Measurements from ENCODE around the gene SAP130.

SAP130 gene

GRCh38 chr2:128027801-128028667 is at the start of gene SAP130:
TSS of gene SAP130 (minus strand) at chr2:128028059. CDS start at chr2:128026292, 1,767 bp downstream.
- peak; percentile 98 for DNase-seq (ENCODE audit: low spot score)

GRCh38 chr2:128076461-128077106 is 48.7 kb upstream of the SAP130 start:
- DNase-seq (ENCODE audit: low spot score): no peak

DNA sequence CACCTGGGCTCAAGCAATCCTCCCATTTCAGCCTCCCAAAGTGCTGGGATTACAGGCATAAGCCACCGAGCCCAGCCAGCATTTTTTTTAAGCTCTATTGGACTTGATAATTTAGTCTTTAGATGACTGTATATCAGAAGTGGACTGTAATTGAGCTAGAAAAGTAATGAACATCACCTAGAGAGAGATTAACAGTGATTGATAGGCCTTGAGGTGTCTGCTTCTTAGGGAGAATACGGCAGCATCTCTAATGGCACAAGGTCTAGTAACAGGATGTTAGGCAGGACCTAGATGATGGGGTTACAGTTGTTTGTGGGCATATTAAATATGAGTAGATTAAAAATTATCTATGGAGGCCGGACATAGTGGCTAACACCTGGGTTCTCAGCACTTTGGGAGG is 45.4 kb upstream of the SAP130 start:
- no peak for DNase-seq (ENCODE audit: low spot score)

- no peak for DNase-seq (ENCODE audit: low spot score)
Observed at GRCh38 chr2:128069769-128070168, 41.9 kb upstream of the SAP130 start.

GRCh38 chr2:128064353-128064752 is 36.5 kb upstream of the SAP130 start:
- DNase-seq (ENCODE audit: low spot score): no peak

DNA sequence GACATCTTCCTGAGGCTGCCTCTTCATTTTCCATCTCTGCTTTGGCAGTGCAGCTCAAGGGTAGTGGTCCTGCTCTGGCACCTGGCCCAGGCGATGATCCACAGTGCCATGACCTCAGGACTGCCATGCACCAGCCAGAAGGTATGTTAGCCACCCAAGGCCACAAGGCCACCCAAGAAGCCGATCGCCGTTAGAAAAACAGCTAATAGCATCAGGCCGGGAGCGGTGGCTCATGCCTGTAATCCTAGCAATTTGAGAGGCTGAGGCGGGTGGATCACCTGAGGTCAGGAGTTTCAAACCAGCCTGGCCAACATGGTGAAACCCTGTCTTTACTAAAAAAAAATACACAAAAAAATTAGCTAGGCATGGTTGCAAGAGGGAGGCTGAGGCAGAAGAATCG is 34.7 kb upstream of the SAP130 start:
- no peak for DNase-seq (ENCODE audit: low spot score)

DNA sequence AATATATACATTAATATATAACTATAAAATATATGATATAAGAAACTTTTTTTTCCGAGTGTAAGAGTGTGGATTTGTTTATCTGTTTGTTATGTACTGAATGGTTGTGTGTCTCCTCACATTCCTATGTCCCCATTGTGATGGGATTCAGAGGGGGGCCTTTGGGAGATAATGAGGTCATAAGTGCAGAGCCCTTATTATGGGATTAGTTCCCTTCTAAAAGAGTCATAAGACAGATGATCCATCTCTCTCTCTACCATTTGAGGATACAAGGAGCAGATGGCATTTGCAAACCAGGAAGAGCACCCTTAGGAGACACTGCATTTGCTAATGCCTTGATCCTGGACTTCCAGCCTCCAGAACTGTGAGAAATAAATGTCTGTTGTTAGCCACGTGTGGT is 30.3 kb upstream of the SAP130 start:
- no peak for DNase-seq (ENCODE audit: low spot score)

DNA sequence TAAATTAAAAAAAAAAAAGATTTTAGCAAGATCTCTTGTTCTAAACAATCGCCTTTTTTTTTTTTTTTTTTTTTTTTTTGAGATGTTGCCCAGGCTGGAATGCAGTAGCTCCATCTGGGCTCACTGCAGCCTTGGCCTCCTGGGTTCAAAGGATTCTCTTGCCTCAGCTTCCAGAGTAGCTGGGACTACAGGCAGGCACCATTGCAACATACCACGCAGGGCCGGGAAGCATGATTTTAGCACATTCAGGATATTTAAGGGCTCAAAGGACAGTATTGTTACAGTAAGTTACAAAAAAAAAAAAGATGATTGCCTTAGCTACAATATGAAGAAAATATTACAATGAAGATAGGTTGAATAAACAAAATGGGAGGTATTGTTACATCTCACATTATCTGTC is 29.5 kb upstream of the SAP130 start:
- no peak for DNase-seq (ENCODE audit: low spot score)

- DNase-seq (ENCODE audit: low spot score): no peak
Observed at GRCh38 chr2:128054104-128054885, 26.4 kb upstream of the SAP130 start.

- DNase-seq (ENCODE audit: low spot score): no peak
Observed at GRCh38 chr2:128053331-128053730, 25.5 kb upstream of the SAP130 start.

DNA sequence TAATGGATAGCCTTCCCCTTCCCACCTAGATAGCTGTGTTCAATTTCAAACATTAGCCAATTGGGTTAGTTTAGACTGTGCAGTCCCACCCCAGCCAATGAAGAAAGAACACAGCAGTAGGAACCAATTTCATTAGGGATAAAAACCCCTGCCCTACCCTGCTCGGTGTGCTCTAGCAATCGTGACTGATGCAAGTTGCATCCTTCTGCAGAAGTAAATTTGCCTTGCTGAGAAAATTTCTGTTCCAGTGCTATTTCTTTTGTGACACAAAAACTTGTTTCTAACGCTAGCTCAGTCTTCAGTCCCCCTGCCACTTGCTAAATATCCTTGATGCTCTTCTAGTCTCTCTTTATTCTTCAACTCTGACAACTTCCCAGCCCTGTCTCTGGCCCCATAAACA is 15.2 kb upstream of the SAP130 start:
- DNase-seq (ENCODE audit: low spot score): no peak

GRCh38 chr2:128041561-128041960 is 13.7 kb upstream of the SAP130 start:
- DNase-seq (ENCODE audit: low spot score): no peak

DNA sequence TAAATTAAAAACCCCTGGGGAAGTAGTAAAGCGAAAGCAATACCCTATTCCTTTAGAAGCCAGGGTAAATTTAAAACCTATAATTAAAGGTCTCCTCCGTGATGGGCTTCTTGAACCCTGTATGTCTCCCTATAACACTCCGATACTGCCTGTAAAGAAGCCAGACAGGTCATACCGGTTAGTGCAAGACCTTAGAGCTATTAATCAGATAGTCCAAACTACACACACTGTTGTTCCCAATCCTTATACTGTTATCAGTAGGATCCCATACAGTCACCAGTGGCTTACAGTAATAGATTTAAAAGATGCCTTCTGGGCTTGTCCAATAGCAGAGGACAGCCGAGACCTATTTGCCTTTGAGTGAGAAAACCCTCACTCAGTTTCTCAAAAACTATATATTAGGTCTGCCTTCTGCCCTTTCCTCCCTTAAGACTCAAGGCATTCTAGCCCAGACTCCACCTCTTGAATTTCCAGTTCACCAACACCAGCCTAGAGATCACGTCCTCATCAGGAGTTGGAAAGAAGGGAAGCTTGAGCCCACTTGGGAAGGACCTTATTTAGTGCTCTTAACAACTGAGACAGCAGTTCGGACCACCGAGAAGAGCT is 12.4 kb upstream of the SAP130 start:
- DNase-seq (ENCODE audit: low spot score): no peak

GRCh38 chr2:128039535-128039934 is 11.7 kb upstream of the SAP130 start:
- DNase-seq (ENCODE audit: low spot score): no peak

GRCh38 chr2:128038411-128038810 is 10.6 kb upstream of the SAP130 start:
- no peak for DNase-seq (ENCODE audit: low spot score)

DNA sequence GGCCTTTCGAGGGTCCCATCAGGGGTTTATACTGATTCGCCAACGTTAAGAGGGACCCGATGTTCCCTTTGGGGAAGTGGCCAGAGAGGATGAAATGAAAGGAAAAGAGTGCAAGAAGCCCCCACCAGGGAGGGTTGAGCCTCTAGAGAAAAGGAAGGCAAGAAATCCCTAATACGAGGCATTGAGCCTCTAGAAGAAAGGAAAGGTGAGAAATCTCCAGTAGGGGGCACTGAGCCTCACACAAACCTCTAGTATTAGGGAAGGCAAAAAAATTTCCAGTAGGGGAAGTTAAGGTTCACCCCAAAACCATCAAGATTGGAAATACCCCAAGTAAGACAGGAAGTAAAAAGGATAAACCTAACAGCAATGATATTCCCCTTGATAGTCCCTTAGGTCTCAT is 9.8 kb upstream of the SAP130 start:
- DNase-seq (ENCODE audit: low spot score): no peak

- DNase-seq (ENCODE audit: low spot score): no peak
Observed at GRCh38 chr2:128036748-128037607, 9.1 kb upstream of the SAP130 start.

GRCh38 chr2:128032092-128032491 is 4.2 kb upstream of the SAP130 start:
- no peak for DNase-seq (ENCODE audit: low spot score)

DNA sequence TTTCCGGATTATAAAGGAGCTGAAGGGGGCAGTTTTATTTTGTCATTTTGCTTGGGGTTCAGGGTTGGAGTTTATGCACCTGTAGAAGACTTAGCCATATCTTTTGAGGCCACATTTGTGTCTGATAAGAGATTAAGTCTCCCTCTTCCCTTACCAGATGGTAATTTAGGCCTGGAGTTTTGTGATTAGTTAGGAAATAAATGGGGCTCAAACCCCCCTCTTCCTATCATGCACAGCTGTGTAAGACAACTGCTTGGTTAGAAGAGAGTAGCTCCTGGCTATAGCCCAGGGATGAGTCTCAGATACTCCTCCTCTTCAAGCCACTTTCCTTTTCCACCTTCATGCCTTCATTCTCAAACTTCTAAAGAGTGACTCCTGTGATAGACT is 802 bp upstream of the SAP130 start:
- no peak for DNase-seq (ENCODE audit: low spot score)

DNA sequence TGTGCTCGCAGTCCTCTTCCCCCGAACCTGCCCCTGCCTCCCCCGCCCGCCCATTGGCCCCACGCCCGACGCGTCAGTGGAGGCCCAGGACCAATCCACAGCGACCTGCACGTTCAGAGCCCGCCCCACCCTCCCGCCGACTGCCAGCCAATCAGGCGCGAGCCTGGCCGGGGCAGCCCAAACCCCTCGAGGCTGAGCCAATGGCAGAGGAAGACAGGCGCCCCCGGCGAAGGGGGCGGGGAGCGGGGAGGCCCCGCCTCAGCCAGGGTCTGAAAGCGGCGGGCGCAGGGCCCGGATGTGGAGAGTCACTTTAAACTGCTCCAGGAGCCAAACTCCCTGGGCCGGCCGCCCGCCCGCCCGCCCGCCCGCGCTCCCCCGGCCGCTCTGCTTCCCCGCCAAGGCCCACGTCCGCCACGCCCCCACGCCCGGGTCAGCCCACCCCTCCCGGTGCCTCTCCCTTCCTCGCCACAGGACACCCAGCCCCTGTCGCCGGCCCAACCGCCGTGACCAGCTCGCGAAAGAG is 520 bp downstream of the SAP130 start:
- peak; percentile 100 for DNase-seq (ENCODE audit: low spot score)

All from GM03348 (cell line).